Right lobe of liver (tissue), 4 donors: ENCODE measurements around the gene AMPH.

Experiments
- POLR2A ChIP-seq: fragments of 450-650 bp; IDR thresholded peaks from one replicate; pipeline ENCODE4 v1.6.1; 2017; ENCODE audit warnings: antibody characterized with exemption, mild to moderate bottlenecking
- TF ChIP-seq, protein P1 (sequence below), 4 donors: fragments of 200-600 bp in 3 of 4; fragments of 450-650 bp in 1 of 4; IDR thresholded peaks; one replicate each; pipeline versions ENCODE4 v1.5.1 to v1.8.0; 2016 to 2022; ENCODE audit warnings: antibody characterized with exemption in 4 of 4, mild to moderate bottlenecking in 2 of 4
- donor health status: DM: no; HTN: no; CAD: no.
- donor health status: DM: no; HTN: no; CAD: no.
- donor health status: DM: no; HTN: yes; CAD: no.

DNA sequence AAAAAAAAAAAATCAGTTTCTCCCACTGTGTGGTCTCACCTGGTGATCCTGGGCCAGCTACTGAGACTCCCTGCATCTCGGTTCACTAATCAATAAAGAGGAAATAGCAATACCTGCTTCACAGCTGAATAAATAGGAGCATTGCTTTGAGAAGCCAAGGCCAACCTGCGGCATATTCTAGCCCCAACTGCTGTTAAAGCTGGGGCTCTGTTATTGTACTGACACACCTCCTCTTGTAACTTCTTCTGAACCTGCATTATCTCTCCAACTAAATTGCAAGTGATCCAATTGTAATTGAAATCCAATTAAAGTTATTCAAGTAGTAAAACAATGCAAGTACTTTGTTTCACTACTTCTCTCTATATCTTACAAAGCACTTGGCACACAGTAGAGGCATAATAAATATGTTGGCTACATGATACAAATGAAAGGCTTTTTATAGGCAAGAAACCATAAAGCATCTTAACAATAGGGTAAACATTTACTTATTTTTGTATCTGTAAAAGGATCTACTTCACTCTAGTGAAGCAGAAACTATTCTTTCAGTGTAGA is 38.4 kb downstream of the AMPH start:
- TF ChIP-seq POLR2A = no peak
- TF ChIP-seq, protein P1, sequence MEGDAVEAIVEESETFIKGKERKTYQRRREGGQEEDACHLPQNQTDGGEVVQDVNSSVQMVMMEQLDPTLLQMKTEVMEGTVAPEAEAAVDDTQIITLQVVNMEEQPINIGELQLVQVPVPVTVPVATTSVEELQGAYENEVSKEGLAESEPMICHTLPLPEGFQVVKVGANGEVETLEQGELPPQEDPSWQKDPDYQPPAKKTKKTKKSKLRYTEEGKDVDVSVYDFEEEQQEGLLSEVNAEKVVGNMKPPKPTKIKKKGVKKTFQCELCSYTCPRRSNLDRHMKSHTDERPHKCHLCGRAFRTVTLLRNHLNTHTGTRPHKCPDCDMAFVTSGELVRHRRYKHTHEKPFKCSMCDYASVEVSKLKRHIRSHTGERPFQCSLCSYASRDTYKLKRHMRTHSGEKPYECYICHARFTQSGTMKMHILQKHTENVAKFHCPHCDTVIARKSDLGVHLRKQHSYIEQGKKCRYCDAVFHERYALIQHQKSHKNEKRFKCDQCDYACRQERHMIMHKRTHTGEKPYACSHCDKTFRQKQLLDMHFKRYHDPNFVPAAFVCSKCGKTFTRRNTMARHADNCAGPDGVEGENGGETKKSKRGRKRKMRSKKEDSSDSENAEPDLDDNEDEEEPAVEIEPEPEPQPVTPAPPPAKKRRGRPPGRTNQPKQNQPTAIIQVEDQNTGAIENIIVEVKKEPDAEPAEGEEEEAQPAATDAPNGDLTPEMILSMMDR (IDR thresholded peaks at IDR 0.05) = no peak
